ENCODE data around the gene AMER2. TPM values are rescaled to one million over a fixed set of nuclear protein-coding genes. Genes with fewer than 3 reads are reported as not detected.

AMER2 gene
- total RNA-seq, 1 donor from 2014 or later = not detected

GRCh38 chr13:25170554-25171111, 1.5 kb downstream of the AMER2 start:
- no peaks in the 10 kb centered on the region for H3K9me3 ChIP-seq
- H3K4me3 ChIP-seq = peak overlapping the region; percentile 39
- no peak for DNase-seq
- peaks cover 58% of the 10 kb centered on the region for H3K27me3 ChIP-seq (ENCODE audit: low read depth)
- H3K4me1 ChIP-seq = no peaks in the 10 kb centered on the region
- H3K27ac ChIP-seq = no peak overlapping the region
- peak in 1 of 2 donors; percentile 45 for ATAC-seq
- intact Hi-C loops (cut with DNase I) = no loop called here
- H3K36me3 ChIP-seq = no peaks in the 10 kb centered on the region
- TF ChIP-seq CTCF (IDR thresholded peaks at IDR 0.05) = no peak

GRCh38 chr13:25169951-25170553, 2.0 kb downstream of the AMER2 start:
- peaks cover 57% of the 10 kb centered on the region for H3K27me3 ChIP-seq (ENCODE audit: low read depth)
- intact Hi-C loops (cut with DNase I) = no loop called here
- ATAC-seq (peak in 1 of 2 donors; percentile 32), DNase-seq (no peak)
- H3K27ac ChIP-seq = no peak overlapping the region
- H3K4me1 ChIP-seq = no peaks in the 10 kb centered on the region
- H3K4me3 ChIP-seq = no peak overlapping the region
- no peaks in the 10 kb centered on the region for H3K9me3 ChIP-seq
- TF ChIP-seq CTCF (IDR thresholded peaks at IDR 0.05) = no peak
- H3K36me3 ChIP-seq = no peaks in the 10 kb centered on the region

- H3K27ac ChIP-seq = no peak overlapping the region
- DNase-seq = no peak
- no peaks in the 10 kb centered on the region for H3K4me1 ChIP-seq
- peaks cover 57% of the 10 kb centered on the region for H3K27me3 ChIP-seq (ENCODE audit: low read depth)
- TF ChIP-seq CTCF (IDR thresholded peaks at IDR 0.05) = no peak
- H3K36me3 ChIP-seq = no peaks in the 10 kb centered on the region
- H3K4me3 ChIP-seq = no peak overlapping the region
- ATAC-seq = no peak
- intact Hi-C loops (cut with DNase I) = no loop called here
- H3K9me3 ChIP-seq = no peaks in the 10 kb centered on the region
Observed at GRCh38 chr13:25169356-25169755, 2.7 kb downstream of the AMER2 start.

- H3K9me3 ChIP-seq = no peaks in the 10 kb centered on the region
- no peaks in the 10 kb centered on the region for H3K36me3 ChIP-seq
- ATAC-seq (no peak), DNase-seq (no peak)
- H3K27ac ChIP-seq = no peak overlapping the region
- no peak for TF ChIP-seq CTCF (IDR thresholded peaks at IDR 0.05)
- no peak overlapping the region for H3K4me3 ChIP-seq
- peaks cover 53% of the 10 kb centered on the region for H3K27me3 ChIP-seq (ENCODE audit: low read depth)
- intact Hi-C loops (cut with DNase I) = no loop called here
- H3K4me1 ChIP-seq = no peaks in the 10 kb centered on the region
Observed at GRCh38 chr13:25168790-25169189, 3.3 kb downstream of the AMER2 start.

- TF ChIP-seq CTCF (IDR thresholded peaks at IDR 0.05) = no peak
- H3K27me3 ChIP-seq (ENCODE audit: low read depth) = peaks cover 41% of the 10 kb centered on the region
- intact Hi-C loops (cut with DNase I) = no loop called here
Observed at GRCh38 chr13:25167382-25168174, 4.5 kb downstream of the AMER2 start.

More at GRCh38 chr13:25167382-25168174, 4.5 kb downstream of the AMER2 start:
- no peak for ATAC-seq
- Histone ChIP-seq H3K9me3 (no peaks in the 10 kb centered on the region), H3K27ac (no peak overlapping the region), H3K4me1 (no peaks in the 10 kb centered on the region), H3K36me3 (no peaks in the 10 kb centered on the region), H3K4me3 (no peak overlapping the region)
- DNase-seq = no peak

Measured in lower lobe of right lung (tissue), 2 donors.